ENCODE measurements around the gene ADAMTS17.

DNA sequence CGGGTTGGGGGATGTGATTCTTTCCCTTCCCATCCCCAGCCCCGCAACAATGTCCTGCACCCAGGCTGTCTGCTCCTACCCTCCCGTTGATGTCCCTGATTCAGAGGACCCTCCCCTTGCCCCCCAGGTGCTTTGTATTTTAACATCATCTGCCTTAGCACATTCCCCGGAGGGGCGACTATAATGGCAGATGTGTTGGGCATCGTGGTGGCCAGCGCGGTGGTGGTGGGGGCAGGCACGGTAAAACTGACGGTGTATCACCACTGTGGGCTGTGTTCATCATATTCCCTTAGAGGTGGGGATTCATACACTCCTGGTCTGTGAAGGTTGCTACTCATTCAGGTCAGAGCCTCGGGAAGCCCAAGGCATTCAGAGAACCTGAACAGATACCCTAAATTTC, 173.0 kb downstream of the ADAMTS17 start:
- TF ChIP-seq EP300 (IDR thresholded peaks at IDR 0.05; ENCODE audit: borderline replicate concordance), result no peak
- no peak for TF ChIP-seq YY1 (IDR thresholded peaks at IDR 0.05; ENCODE audit: low read depth)
- TF ChIP-seq, protein P1, sequence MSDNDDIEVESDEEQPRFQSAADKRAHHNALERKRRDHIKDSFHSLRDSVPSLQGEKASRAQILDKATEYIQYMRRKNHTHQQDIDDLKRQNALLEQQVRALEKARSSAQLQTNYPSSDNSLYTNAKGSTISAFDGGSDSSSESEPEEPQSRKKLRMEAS (IDR thresholded peaks at IDR 0.05), result no peak
- no peak for TF ChIP-seq REST (IDR thresholded peaks at IDR 0.05; ENCODE audit: low read depth)
- TF ChIP-seq TAF1 (IDR thresholded peaks at IDR 0.05; ENCODE audit: low read depth), result no peak
- no peak for TF ChIP-seq CREB1 (IDR thresholded peaks at IDR 0.05; ENCODE audit: low read depth)
- TF ChIP-seq RAD21 (IDR thresholded peaks at IDR 0.05; ENCODE audit: low read depth), result no peak
- TF ChIP-seq NFIC (IDR thresholded peaks at IDR 0.05), result no peak

Data from Ishikawa (cell line).